GM23338 (cell line): Measurements from ENCODE around the gene ANO7. TPM values are rescaled to one million over a fixed set of nuclear protein-coding genes. Genes with fewer than 3 reads are reported as not detected.

Experiments
- ATAC-seq: fragments of 200-7000 bp; cut with Tn5 transposase; 3 replicates; pipeline ENCODE4 v1.9.1; 2020
- DNase-seq: peaks from one replicate; pipeline ENCODE4 v3.0.0-alpha.2; 2015; ENCODE audit warnings: low spot score
- H2AFZ ChIP-seq: fragments of 200-600 bp; sonication (generic); 2 replicates; pipeline ENCODE4 v1.8.0; 2016; ENCODE audit warnings: antibody characterized with exemption, mild to moderate bottlenecking, moderate library complexity
- H3F3A ChIP-seq: fragments of 200-600 bp; sonication (generic); replicated peaks from 2 replicates; pipeline ENCODE4 v1.8.0; 2017; ENCODE audit warnings: antibody characterized with exemption, mixed run types, low read depth
- H3K27ac ChIP-seq: fragments of 200-600 bp; sonication (generic); 2 replicates; pipeline ENCODE4 v1.6.1; 2016; ENCODE audit warnings: low read depth
- H3K27me3 ChIP-seq: fragments of 200-600 bp; sonication (generic); 2 replicates; pipeline ENCODE4 v1.8.0; 2016; ENCODE audit warnings: mild to moderate bottlenecking, mixed run types, moderate library complexity; ENCODE audit not compliant: insufficient read depth
- H3K36me3 ChIP-seq: fragments of 200-600 bp; sonication (generic); 2 replicates; pipeline ENCODE4 v1.8.0; 2016; ENCODE audit warnings: mild to moderate bottlenecking; ENCODE audit not compliant: insufficient read depth
- H3K4me1 ChIP-seq: fragments of 200-600 bp; sonication (generic); 2 replicates; pipeline ENCODE4 v1.8.0; 2016; ENCODE audit warnings: mild to moderate bottlenecking, moderate library complexity; ENCODE audit not compliant: insufficient read depth
- H3K4me2 ChIP-seq: fragments of 200-600 bp; sonication (generic); 2 replicates; pipeline ENCODE4 v1.7.1; 2017; ENCODE audit warnings: mixed run types
- H3K4me3 ChIP-seq: fragments of 200-600 bp; sonication (generic); 2 replicates; pipeline ENCODE4 v1.6.1; 2016; ENCODE audit warnings: mixed run types
- H3K79me2 ChIP-seq: fragments of 200-600 bp; sonication (generic); replicated peaks from 2 replicates; pipeline ENCODE4 v1.8.0; 2017; ENCODE audit warnings: mild to moderate bottlenecking; ENCODE audit not compliant: insufficient read depth
- H3K9me2 ChIP-seq: fragments of 200-600 bp; sonication (generic); 2 replicates; pipeline ENCODE4 v1.8.0; 2017; ENCODE audit not compliant: insufficient read depth
- H4K20me1 ChIP-seq: fragments of 200-600 bp; sonication (generic); replicated peaks from 2 replicates; pipeline ENCODE4 v1.8.0; 2017; ENCODE audit warnings: mild to moderate bottlenecking; ENCODE audit not compliant: insufficient read depth
- H3K27ac Mint-ChIP-seq: 2 replicates; pipeline ENCODE4 v1.8.0; 2020; ENCODE audit warnings: inconsistent platforms, mild to moderate bottlenecking, moderate library complexity, mixed read lengths
- H3K27me3 Mint-ChIP-seq: 3 replicates; pipeline ENCODE4 v1.8.0; 2022; ENCODE audit warnings: low read depth, mild to moderate bottlenecking, moderate library complexity, mixed read lengths, inconsistent platforms; ENCODE audit not compliant: insufficient read depth, poor library complexity
- H3K36me3 Mint-ChIP-seq: 3 replicates; pipeline ENCODE4 v1.8.0; 2021; ENCODE audit warnings: low read depth, mild to moderate bottlenecking, inconsistent platforms, moderate library complexity, mixed read lengths
- H3K4me1 Mint-ChIP-seq: 3 replicates; pipeline ENCODE4 v1.8.0; 2020; ENCODE audit warnings: mild to moderate bottlenecking, inconsistent platforms, mixed read lengths
- H3K4me3 Mint-ChIP-seq: 3 replicates; pipeline ENCODE4 v1.8.0; 2021; ENCODE audit warnings: moderate library complexity, mild to moderate bottlenecking, inconsistent platforms, mixed read lengths
- H3K9me3 Mint-ChIP-seq: 3 replicates; pipeline ENCODE4 v1.8.0; 2020; ENCODE audit warnings: moderate library complexity, mild to moderate bottlenecking, inconsistent platforms, mixed read lengths
- CREB1 ChIP-seq: fragments of 250-450 bp; sonication (Bioruptor Pico); IDR thresholded peaks from 2 replicates; pipeline ENCODE4 v1.5.0; 2020; ENCODE audit warnings: low read depth, mild to moderate bottlenecking, moderate library complexity
- CTCF ChIP-seq, 2 experiments: fragments of 200-600 bp in 1 of 2; sonication (generic) in 1 of 2; conservative IDR thresholded peaks; 2 replicates each; pipeline versions ENCODE4 v1.5.1 to v1.6.1; 2016 to 2017; ENCODE audit warnings: antibody characterized with exemption in 2 of 2, low read depth in 2 of 2, mild to moderate bottlenecking in 2 of 2, moderate library complexity in 1 of 2
- EZH2 ChIP-seq: fragments of 200-600 bp; sonication (generic); IDR thresholded peaks from one replicate; pipeline ENCODE4 v1.8.0; 2017; ENCODE audit warnings: antibody characterized with exemption, mild to moderate bottlenecking, low read depth; ENCODE audit not compliant: unreplicated experiment
- EZH2phosphoT487 ChIP-seq: fragments of 200-600 bp; sonication (generic); IDR thresholded peaks from one replicate; pipeline ENCODE4 v1.8.1; 2018; ENCODE audit warnings: antibody characterized with exemption; ENCODE audit not compliant: unreplicated experiment
- JUNB ChIP-seq: IDR thresholded peaks from one replicate; pipeline ENCODE4 v1.6.1; 2016; ENCODE audit warnings: antibody characterized with exemption; ENCODE audit not compliant: unreplicated experiment
- NANOG ChIP-seq: IDR thresholded peaks from 2 replicates; pipeline ENCODE4 v1.6.1; 2016; ENCODE audit warnings: antibody characterized with exemption, borderline replicate concordance
- POLR2AphosphoS5 ChIP-seq: IDR thresholded peaks from 2 replicates; pipeline ENCODE4 v1.6.1; 2016; ENCODE audit warnings: antibody characterized with exemption, low read depth
- STAT1 ChIP-seq: IDR thresholded peaks from one replicate; pipeline ENCODE4 v1.6.1; 2016; ENCODE audit warnings: antibody characterized with exemption; ENCODE audit not compliant: unreplicated experiment
- ZNF114 ChIP-seq: fragments of 250-450 bp; sonication (Bioruptor Pico); IDR thresholded peaks from 2 replicates; pipeline ENCODE4 v1.5.0; 2020; ENCODE audit warnings: mild to moderate bottlenecking, moderate library complexity
- ZNF331 ChIP-seq: fragments of 250-450 bp; sonication (Bioruptor Pico); IDR thresholded peaks from 2 replicates; pipeline ENCODE4 v1.5.0; 2020; ENCODE audit warnings: low read depth, mild to moderate bottlenecking, moderate library complexity
- polyA plus RNA-seq: library from polyadenylated mRNA; unstranded; fragments of >200 nt; fragmentation: Nextera tagmentation; extraction: Ambion mirVana; gene quantifications from 2 replicates; pipeline ENCODE4 v1.2.1, GENCODE V29; 2016
- total RNA-seq: library from RNA; depleted of rRNA; stranded (reverse); fragments of >200 nt; shearing (Covaris generic); gene quantifications from 2 replicates; pipeline ENCODE4 v1.2.3, GENCODE V29; 2014
- TF ChIP-seq, protein P1 (sequence below): IDR thresholded peaks from 2 replicates; pipeline ENCODE4 v1.6.1; 2016; ENCODE audit warnings: antibody characterized with exemption
- TF ChIP-seq, protein P2 (sequence below): fragments of 250-450 bp; sonication (Bioruptor Pico); IDR thresholded peaks from 2 replicates; pipeline ENCODE4 v1.5.0; 2020; ENCODE audit warnings: mild to moderate bottlenecking, moderate library complexity
- TF ChIP-seq, protein P3 (sequence below): IDR thresholded peaks from one replicate; pipeline ENCODE4 v1.6.1; 2018; ENCODE audit warnings: antibody characterized with exemption; ENCODE audit not compliant: unreplicated experiment

Gene ANO7
- total and polyA plus RNA-seq, 2 experiments from 2014 or later = 3.6 to 5.1 TPM

DNA sequence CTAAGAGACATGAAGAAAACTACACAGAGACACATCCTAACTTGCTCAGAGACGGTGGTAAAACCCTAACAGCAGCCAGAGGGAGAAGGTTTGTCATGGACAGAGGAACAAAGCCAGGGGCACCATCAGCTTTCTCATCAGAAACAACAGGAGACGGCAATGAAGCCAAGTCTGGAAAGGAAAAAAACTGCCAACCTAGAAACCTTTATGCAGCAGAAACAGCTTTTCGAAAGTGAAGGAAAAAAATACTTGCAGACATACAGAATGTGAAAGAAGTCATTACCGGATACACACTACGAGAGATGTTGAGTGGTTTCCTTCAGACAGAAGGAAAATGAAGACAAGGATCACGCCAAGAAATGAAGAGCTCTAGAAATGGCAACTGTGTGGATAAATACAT, 55.9 kb downstream of the ANO7 start:
- H3F3A ChIP-seq = no peaks in the 10 kb centered on the region
- peaks cover 32% of the 10 kb centered on the region for H4K20me1 ChIP-seq
- ATAC-seq (no peak), DNase-seq (no peak)
- H3K27ac ChIP-seq = no peak overlapping the region
- H3K4me3 ChIP-seq = no peak overlapping the region
- H3K36me3 ChIP-seq = peaks cover 81% of the 10 kb centered on the region
- H2AFZ ChIP-seq = no peak overlapping the region
- no peaks in the 10 kb centered on the region for H3K9me2 ChIP-seq
- Mint-ChIP-seq H3K27ac (no peak overlapping the region), H3K36me3 (peaks cover 91% of the 10 kb centered on the region), H3K9me3 (no peaks in the 10 kb centered on the region), H3K27me3 (peaks cover 4% of the 10 kb centered on the region), H3K4me1 (no peaks in the 10 kb centered on the region), H3K4me3 (no peak overlapping the region)
- TF ChIP-seq, protein P1, sequence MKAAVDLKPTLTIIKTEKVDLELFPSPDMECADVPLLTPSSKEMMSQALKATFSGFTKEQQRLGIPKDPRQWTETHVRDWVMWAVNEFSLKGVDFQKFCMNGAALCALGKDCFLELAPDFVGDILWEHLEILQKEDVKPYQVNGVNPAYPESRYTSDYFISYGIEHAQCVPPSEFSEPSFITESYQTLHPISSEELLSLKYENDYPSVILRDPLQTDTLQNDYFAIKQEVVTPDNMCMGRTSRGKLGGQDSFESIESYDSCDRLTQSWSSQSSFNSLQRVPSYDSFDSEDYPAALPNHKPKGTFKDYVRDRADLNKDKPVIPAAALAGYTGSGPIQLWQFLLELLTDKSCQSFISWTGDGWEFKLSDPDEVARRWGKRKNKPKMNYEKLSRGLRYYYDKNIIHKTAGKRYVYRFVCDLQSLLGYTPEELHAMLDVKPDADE = no peak
- TF ChIP-seq, protein P2, sequence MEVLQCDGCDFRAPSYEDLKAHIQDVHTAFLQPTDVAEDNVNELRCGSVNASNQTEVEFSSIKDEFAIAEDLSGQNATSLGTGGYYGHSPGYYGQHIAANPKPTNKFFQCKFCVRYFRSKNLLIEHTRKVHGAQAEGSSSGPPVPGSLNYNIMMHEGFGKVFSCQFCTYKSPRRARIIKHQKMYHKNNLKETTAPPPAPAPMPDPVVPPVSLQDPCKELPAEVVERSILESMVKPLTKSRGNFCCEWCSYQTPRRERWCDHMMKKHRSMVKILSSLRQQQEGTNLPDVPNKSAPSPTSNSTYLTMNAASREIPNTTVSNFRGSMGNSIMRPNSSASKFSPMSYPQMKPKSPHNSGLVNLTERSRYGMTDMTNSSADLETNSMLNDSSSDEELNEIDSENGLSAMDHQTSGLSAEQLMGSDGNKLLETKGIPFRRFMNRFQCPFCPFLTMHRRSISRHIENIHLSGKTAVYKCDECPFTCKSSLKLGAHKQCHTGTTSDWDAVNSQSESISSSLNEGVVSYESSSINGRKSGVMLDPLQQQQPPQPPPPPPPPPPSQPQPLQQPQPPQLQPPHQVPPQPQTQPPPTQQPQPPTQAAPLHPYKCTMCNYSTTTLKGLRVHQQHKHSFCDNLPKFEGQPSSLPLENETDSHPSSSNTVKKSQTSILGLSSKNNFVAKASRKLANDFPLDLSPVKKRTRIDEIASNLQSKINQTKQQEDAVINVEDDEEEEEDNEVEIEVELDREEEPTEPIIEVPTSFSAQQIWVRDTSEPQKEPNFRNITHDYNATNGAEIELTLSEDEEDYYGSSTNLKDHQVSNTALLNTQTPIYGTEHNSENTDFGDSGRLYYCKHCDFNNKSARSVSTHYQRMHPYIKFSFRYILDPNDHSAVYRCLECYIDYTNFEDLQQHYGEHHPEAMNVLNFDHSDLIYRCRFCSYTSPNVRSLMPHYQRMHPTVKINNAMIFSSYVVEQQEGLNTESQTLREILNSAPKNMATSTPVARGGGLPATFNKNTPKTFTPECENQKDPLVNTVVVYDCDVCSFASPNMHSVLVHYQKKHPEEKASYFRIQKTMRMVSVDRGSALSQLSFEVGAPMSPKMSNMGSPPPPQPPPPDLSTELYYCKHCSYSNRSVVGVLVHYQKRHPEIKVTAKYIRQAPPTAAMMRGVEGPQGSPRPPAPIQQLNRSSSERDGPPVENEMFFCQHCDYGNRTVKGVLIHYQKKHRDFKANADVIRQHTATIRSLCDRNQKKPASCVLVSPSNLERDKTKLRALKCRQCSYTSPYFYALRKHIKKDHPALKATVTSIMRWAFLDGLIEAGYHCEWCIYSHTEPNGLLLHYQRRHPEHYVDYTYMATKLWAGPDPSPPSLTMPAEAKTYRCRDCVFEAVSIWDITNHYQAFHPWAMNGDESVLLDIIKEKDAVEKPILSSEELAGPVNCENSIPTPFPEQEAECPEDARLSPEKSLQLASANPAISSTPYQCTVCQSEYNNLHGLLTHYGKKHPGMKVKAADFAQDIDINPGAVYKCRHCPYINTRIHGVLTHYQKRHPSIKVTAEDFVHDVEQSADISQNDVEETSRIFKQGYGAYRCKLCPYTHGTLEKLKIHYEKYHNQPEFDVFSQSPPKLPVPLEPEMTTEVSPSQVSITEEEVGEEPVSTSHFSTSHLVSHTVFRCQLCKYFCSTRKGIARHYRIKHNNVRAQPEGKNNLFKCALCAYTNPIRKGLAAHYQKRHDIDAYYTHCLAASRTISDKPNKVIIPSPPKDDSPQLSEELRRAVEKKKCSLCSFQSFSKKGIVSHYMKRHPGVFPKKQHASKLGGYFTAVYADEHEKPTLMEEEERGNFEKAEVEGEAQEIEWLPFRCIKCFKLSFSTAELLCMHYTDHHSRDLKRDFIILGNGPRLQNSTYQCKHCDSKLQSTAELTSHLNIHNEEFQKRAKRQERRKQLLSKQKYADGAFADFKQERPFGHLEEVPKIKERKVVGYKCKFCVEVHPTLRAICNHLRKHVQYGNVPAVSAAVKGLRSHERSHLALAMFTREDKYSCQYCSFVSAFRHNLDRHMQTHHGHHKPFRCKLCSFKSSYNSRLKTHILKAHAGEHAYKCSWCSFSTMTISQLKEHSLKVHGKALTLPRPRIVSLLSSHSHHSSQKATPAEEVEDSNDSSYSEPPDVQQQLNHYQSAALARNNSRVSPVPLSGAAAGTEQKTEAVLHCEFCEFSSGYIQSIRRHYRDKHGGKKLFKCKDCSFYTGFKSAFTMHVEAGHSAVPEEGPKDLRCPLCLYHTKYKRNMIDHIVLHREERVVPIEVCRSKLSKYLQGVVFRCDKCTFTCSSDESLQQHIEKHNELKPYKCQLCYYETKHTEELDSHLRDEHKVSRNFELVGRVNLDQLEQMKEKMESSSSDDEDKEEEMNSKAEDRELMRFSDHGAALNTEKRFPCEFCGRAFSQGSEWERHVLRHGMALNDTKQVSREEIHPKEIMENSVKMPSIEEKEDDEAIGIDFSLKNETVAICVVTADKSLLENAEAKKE (CRISPR knock-in tag) = no peak
- TF ChIP-seq STAT1 = no peak
- TF ChIP-seq JUNB = no peak
- TF ChIP-seq ZNF331 (CRISPR knock-in tag) = no peak
- TF ChIP-seq EZH2phosphoT487 = no peak
- TF ChIP-seq ZNF114 (CRISPR knock-in tag) = no peak
- TF ChIP-seq, protein P3, sequence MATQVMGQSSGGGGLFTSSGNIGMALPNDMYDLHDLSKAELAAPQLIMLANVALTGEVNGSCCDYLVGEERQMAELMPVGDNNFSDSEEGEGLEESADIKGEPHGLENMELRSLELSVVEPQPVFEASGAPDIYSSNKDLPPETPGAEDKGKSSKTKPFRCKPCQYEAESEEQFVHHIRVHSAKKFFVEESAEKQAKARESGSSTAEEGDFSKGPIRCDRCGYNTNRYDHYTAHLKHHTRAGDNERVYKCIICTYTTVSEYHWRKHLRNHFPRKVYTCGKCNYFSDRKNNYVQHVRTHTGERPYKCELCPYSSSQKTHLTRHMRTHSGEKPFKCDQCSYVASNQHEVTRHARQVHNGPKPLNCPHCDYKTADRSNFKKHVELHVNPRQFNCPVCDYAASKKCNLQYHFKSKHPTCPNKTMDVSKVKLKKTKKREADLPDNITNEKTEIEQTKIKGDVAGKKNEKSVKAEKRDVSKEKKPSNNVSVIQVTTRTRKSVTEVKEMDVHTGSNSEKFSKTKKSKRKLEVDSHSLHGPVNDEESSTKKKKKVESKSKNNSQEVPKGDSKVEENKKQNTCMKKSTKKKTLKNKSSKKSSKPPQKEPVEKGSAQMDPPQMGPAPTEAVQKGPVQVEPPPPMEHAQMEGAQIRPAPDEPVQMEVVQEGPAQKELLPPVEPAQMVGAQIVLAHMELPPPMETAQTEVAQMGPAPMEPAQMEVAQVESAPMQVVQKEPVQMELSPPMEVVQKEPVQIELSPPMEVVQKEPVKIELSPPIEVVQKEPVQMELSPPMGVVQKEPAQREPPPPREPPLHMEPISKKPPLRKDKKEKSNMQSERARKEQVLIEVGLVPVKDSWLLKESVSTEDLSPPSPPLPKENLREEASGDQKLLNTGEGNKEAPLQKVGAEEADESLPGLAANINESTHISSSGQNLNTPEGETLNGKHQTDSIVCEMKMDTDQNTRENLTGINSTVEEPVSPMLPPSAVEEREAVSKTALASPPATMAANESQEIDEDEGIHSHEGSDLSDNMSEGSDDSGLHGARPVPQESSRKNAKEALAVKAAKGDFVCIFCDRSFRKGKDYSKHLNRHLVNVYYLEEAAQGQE = no peak
- TF ChIP-seq EZH2 = no peak
- TF ChIP-seq CTCF (conservative IDR thresholded peaks at IDR 0.05; ENCODE audit: low read depth in 2 of 2) = no peak
- no peak for TF ChIP-seq CREB1 (CRISPR knock-in tag)
- TF ChIP-seq NANOG = no peak
- TF ChIP-seq POLR2AphosphoS5 = no peak
- no peak overlapping the region for H3K4me2 ChIP-seq
- peaks cover 7% of the 10 kb centered on the region; the same call in 1 of the 2 replicates for H3K79me2 ChIP-seq
- H3K4me1 ChIP-seq = no peaks in the 10 kb centered on the region
- H3K27me3 ChIP-seq = no peaks in the 10 kb centered on the region
